NT2/D1 (cell line): ENCODE results near the gene SLC5A9.

Experiments
- DNase-seq: peaks from one replicate; pipeline ENCODE4 v3.0.0-alpha.2; 2011; ENCODE audit warnings: low read depth, low spot score
- H3K27me3 ChIP-seq: 2 replicates; pipeline ENCODE4 v1.6.0; 2011; ENCODE audit warnings: mild to moderate bottlenecking; ENCODE audit not compliant: insufficient read length, insufficient read depth
- H3K36me3 ChIP-seq: 2 replicates; pipeline ENCODE4 v1.6.1; 2011; ENCODE audit warnings: mild to moderate bottlenecking, low read length, mixed read lengths; ENCODE audit not compliant: insufficient read depth, insufficient read length
- H3K4me1 ChIP-seq: 2 replicates; pipeline ENCODE4 v1.5.1; 2011; ENCODE audit not compliant: insufficient read depth, insufficient read length
- H3K4me3 ChIP-seq: 2 replicates; pipeline ENCODE4 v1.5.1; 2011; ENCODE audit warnings: low read depth; ENCODE audit not compliant: insufficient read length
- H3K9ac ChIP-seq: 2 replicates; pipeline ENCODE4 v1.6.0; 2011; ENCODE audit warnings: low read depth; ENCODE audit not compliant: insufficient read length
- H3K9me3 ChIP-seq: 2 replicates; pipeline ENCODE4 v1.5.1; 2011; ENCODE audit warnings: mild to moderate bottlenecking, low read length; ENCODE audit not compliant: insufficient read depth
- SUZ12 ChIP-seq: IDR thresholded peaks from 2 replicates; pipeline ENCODE4 v1.6.1; 2011; ENCODE audit not compliant: insufficient read length, insufficient read depth; ENCODE audit errors: extremely low read depth
- YY1 ChIP-seq: IDR thresholded peaks from 2 replicates; pipeline ENCODE4 v1.6.1; 2011; ENCODE audit not compliant: insufficient read length, insufficient read depth
- ZNF274 ChIP-seq: IDR thresholded peaks from 2 replicates; pipeline ENCODE4 v1.6.1; 2011; ENCODE audit warnings: mild to moderate bottlenecking, low read depth, low read length

Gene SLC5A9

GRCh38 chr1:48246727-48247126, 24.2 kb downstream of the SLC5A9 start:
- TF ChIP-seq SUZ12 (no peak), YY1 (no peak), ZNF274 (no peak)
- Histone ChIP-seq H3K27me3 (no peaks in the 10 kb centered on the region), H3K4me3 (no peak overlapping the region), H3K36me3 (no peaks in the 10 kb centered on the region), H3K9me3 (no peaks in the 10 kb centered on the region), H3K9ac (no peak overlapping the region), H3K4me1 (no peaks in the 10 kb centered on the region)
- no peak for DNase-seq

GRCh38 chr1:48248356-48248755, 25.8 kb downstream of the SLC5A9 start:
- no peaks in the 10 kb centered on the region for H3K9me3 ChIP-seq
- no peak overlapping the region for H3K4me3 ChIP-seq
- no peaks in the 10 kb centered on the region for H3K4me1 ChIP-seq
- no peaks in the 10 kb centered on the region for H3K36me3 ChIP-seq
- no peak for DNase-seq
- no peak overlapping the region for H3K9ac ChIP-seq
- TF ChIP-seq SUZ12 (no peak), YY1 (no peak), ZNF274 (no peak)
- no peaks in the 10 kb centered on the region for H3K27me3 ChIP-seq

GRCh38 chr1:48249868-48250267, 27.4 kb downstream of the SLC5A9 start:
- H3K36me3 ChIP-seq: no peaks in the 10 kb centered on the region

GRCh38 chr1:48250572-48250971, 28.1 kb downstream of the SLC5A9 start:
- no peak for DNase-seq
- H3K27me3 ChIP-seq: no peaks in the 10 kb centered on the region
- H3K4me1 ChIP-seq: no peaks in the 10 kb centered on the region
- H3K9ac ChIP-seq: no peak overlapping the region
- no peak overlapping the region for H3K4me3 ChIP-seq
- no peaks in the 10 kb centered on the region for H3K9me3 ChIP-seq
- H3K36me3 ChIP-seq: no peaks in the 10 kb centered on the region
- TF ChIP-seq SUZ12: no peak
- no peak for TF ChIP-seq ZNF274
- no peak for TF ChIP-seq YY1

More at GRCh38 chr1:48249868-48250267, 27.4 kb downstream of the SLC5A9 start:
- Histone ChIP-seq H3K9me3 (no peaks in the 10 kb centered on the region), H3K9ac (no peak overlapping the region), H3K4me3 (no peak overlapping the region), H3K27me3 (no peaks in the 10 kb centered on the region), H3K4me1 (no peaks in the 10 kb centered on the region)
- no peak for DNase-seq
- TF ChIP-seq YY1: no peak

- TF ChIP-seq SUZ12 (no peak), YY1 (no peak), ZNF274 (no peak)
- no peaks in the 10 kb centered on the region for H3K4me1 ChIP-seq
- no peak overlapping the region for H3K9ac ChIP-seq
- H3K9me3 ChIP-seq: no peaks in the 10 kb centered on the region
- no peaks in the 10 kb centered on the region for H3K36me3 ChIP-seq
- no peaks in the 10 kb centered on the region for H3K27me3 ChIP-seq
- DNase-seq: no peak
- no peak overlapping the region for H3K4me3 ChIP-seq
Measured at GRCh38 chr1:48251323-48251722, 28.8 kb downstream of the SLC5A9 start.

GRCh38 chr1:48251821-48252220, 29.3 kb downstream of the SLC5A9 start:
- Histone ChIP-seq H3K9ac (no peak overlapping the region), H3K36me3 (no peaks in the 10 kb centered on the region), H3K27me3 (no peaks in the 10 kb centered on the region), H3K4me3 (no peak overlapping the region), H3K4me1 (no peaks in the 10 kb centered on the region), H3K9me3 (no peaks in the 10 kb centered on the region)
- no peak for DNase-seq
- no peak for TF ChIP-seq ZNF274

GRCh38 chr1:48254254-48254653, 31.7 kb downstream of the SLC5A9 start:
- no peaks in the 10 kb centered on the region for H3K27me3 ChIP-seq
- TF ChIP-seq ZNF274: no peak
- no peak for TF ChIP-seq YY1
- no peak for TF ChIP-seq SUZ12
- no peaks in the 10 kb centered on the region for H3K9me3 ChIP-seq
- H3K4me3 ChIP-seq: no peak overlapping the region
- H3K9ac ChIP-seq: no peak overlapping the region
- no peaks in the 10 kb centered on the region for H3K36me3 ChIP-seq
- no peaks in the 10 kb centered on the region for H3K4me1 ChIP-seq
- DNase-seq: no peak

- no peaks in the 10 kb centered on the region for H3K27me3 ChIP-seq
- H3K9me3 ChIP-seq: no peaks in the 10 kb centered on the region
- DNase-seq: no peak
- no peaks in the 10 kb centered on the region for H3K36me3 ChIP-seq
- H3K9ac ChIP-seq: no peak overlapping the region
- TF ChIP-seq YY1 (no peak), ZNF274 (no peak), SUZ12 (no peak)
- no peak overlapping the region for H3K4me3 ChIP-seq
- no peaks in the 10 kb centered on the region for H3K4me1 ChIP-seq
Measured at GRCh38 chr1:48258106-48258505, 35.6 kb downstream of the SLC5A9 start.
